Posterior vena cava (tissue), 2 donors: ENCODE results near the gene WWOX. TPM values are rescaled to one million over a fixed set of nuclear protein-coding genes. Genes with fewer than 3 reads are reported as not detected.

Source experiments
- DNase-seq: peaks from one replicate; pipeline ENCODE4 v3.0.0-alpha.2; 2020; ENCODE audit warnings: low spot score
- intact Hi-C, 2 donors: fragments of 100-400 bp; cut with DNase I; formaldehyde crosslinking; loops; one replicate each; pipeline versions ENCODE4 v1.14.1 to v1.14.2; 2022 to 2023
- total RNA-seq, 2 donors: library from RNA; stranded (reverse); fragmentation: NEBNext Ultra II Directional; extraction: Animal tissue kit (Norgen Biotek cat#: 25700); gene quantifications; one replicate each; pipeline ENCODE4 v1.2.1, GENCODE V29; 2021
- donor health status: DM: yes; HTN: yes; CAD: no.
- donor health status: DM: yes; HTN: yes; CAD: no.

Gene WWOX
- total RNA-seq, 2 donors from 2014 or later = 12.5 to 16.9 TPM

GRCh38 chr16:78433116-78433515 is 333.7 kb downstream of the WWOX start:
- no peak for DNase-seq
- intact Hi-C loops = no loop called here

GRCh38 chr16:78434401-78434800 is 334.9 kb downstream of the WWOX start:
- intact Hi-C loops = no loop called here
- DNase-seq = no peak

- intact Hi-C loops = no loop called here
- no peak for DNase-seq
These were observed 335.8 kb downstream of the WWOX start for GRCh38 chr16:78435260-78435659.

- intact Hi-C loops = no loop called here
- DNase-seq = no peak
These were observed 336.6 kb downstream of the WWOX start for GRCh38 chr16:78436023-78436422.

GRCh38 chr16:78436846-78437245 is 337.4 kb downstream of the WWOX start:
- intact Hi-C loops = no loop called here
- no peak for DNase-seq

- intact Hi-C loops = no loop called here
- no peak for DNase-seq
These were observed 338.0 kb downstream of the WWOX start for GRCh38 chr16:78437352-78437968.

GRCh38 chr16:78438219-78438618 is 338.8 kb downstream of the WWOX start:
- intact Hi-C loops = no loop called here
- no peak for DNase-seq

GRCh38 chr16:78438632-78439031 is 339.2 kb downstream of the WWOX start:
- DNase-seq = no peak
- intact Hi-C loops = no loop called here

- DNase-seq = no peak
- intact Hi-C loops = loop anchor here in 1 of 2 donors (5.0 kb wide), 1 partner anchor 1813 kb away; no protein-coding TSS in a partner anchor
These were observed 340.2 kb downstream of the WWOX start for GRCh38 chr16:78439646-78440045.

- no peak for DNase-seq
- intact Hi-C loops = loop anchor here in 1 of 2 donors (5.0 kb wide), 1 partner anchor 1811 kb away; no protein-coding TSS in a partner anchor
These were observed 341.8 kb downstream of the WWOX start for GRCh38 chr16:78441298-78441697.

GRCh38 chr16:78443542-78444364 is 344.3 kb downstream of the WWOX start:
- intact Hi-C loops = loop anchor here in 1 of 2 donors (5.0 kb wide), 1 partner anchor 1809 kb away; no protein-coding TSS in a partner anchor
- no peak for DNase-seq

GRCh38 chr16:78445818-78446217 is 346.4 kb downstream of the WWOX start:
- DNase-seq = no peak
- intact Hi-C loops = no loop called here

GRCh38 chr16:78446486-78446885 is 347.0 kb downstream of the WWOX start:
- intact Hi-C loops = no loop called here
- no peak for DNase-seq

GRCh38 chr16:78446992-78447563 is 347.6 kb downstream of the WWOX start:
- intact Hi-C loops = no loop called here
- DNase-seq = no peak

GRCh38 chr16:78448658-78449271 is 349.3 kb downstream of the WWOX start:
- no peak for DNase-seq
- intact Hi-C loops = no loop called here

- intact Hi-C loops = no loop called here
- no peak for DNase-seq
These were observed 350.8 kb downstream of the WWOX start for GRCh38 chr16:78450255-78450654.

- intact Hi-C loops = no loop called here
- DNase-seq = no peak
These were observed 352.6 kb downstream of the WWOX start for GRCh38 chr16:78452025-78452555.

- intact Hi-C loops = no loop called here
- no peak for DNase-seq
These were observed 356.4 kb downstream of the WWOX start for GRCh38 chr16:78455861-78456260.

- intact Hi-C loops = no loop called here
- DNase-seq = no peak
These were observed 359.1 kb downstream of the WWOX start for GRCh38 chr16:78458588-78458987.

GRCh38 chr16:78460428-78460827 is 361.0 kb downstream of the WWOX start:
- DNase-seq = no peak
- intact Hi-C loops = no loop called here
